OCI-LY7 (cell line): ENCODE data around the gene ZNF625.

ENCODE experiments used
- CTCF ChIP-seq: fragments of 200-600 bp; sonication (generic); conservative IDR thresholded peaks from 2 replicates; pipeline ENCODE4 v1.5.1; 2014; ENCODE audit warnings: mild to moderate bottlenecking, antibody characterized with exemption, low read length, moderate library complexity, mixed read lengths
- EZH2phosphoT487 ChIP-seq: fragments of 200-600 bp; sonication (generic); IDR thresholded peaks from 2 replicates; pipeline ENCODE4 v1.6.1; 2018; ENCODE audit warnings: low read depth, borderline replicate concordance, mild to moderate bottlenecking, mixed run types, antibody characterized with exemption, low read length, moderate library complexity, mixed read lengths

GRCh38 chr19:12198136-12198535 is 41.6 kb upstream of the ZNF625 start:
- TF ChIP-seq CTCF (no peak), EZH2phosphoT487 (no peak)
